ENCODE measurements around the gene TRIM75. TPM values are rescaled to one million over a fixed set of nuclear protein-coding genes. Genes with fewer than 3 reads are reported as not detected.

The TRIM75 gene
- polyA plus RNA-seq, 3 donors = not detected

DNA sequence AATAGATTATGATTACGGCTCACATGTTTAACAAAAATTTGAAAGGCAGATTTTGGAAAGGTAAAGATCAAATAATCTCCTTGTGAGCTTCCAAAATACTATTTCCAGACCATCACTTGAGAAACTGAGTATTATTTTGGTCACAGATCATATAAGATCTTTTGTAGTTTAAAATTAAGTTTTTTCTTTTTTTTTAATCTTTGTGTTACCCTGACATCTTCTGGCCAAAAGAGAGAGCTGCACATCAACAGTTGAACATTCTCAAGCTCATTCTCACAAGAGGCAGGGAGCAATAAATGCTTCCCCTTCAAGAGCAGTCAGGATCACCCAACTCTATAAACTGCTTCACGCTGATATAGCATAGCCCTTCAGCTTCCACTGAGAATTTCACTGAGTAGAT is 43.1 kb downstream of the TRIM75 start:
- Mint-ChIP-seq H3K27me3 (ENCODE audit: low read depth in 3 of 3) (no peaks in the 10 kb centered on the region), H3K36me3 (peaks cover 50 to 86% of the 10 kb centered on the region in 2 donors), H3K9me3 (peaks cover 0 to 1% (median 0%) of the 10 kb centered on the region in 7 donors), H3K27ac (no peak overlapping the region), H3K4me3 (no peak overlapping the region), H3K4me1 (no peaks in the 10 kb centered on the region)
- no peak overlapping the region for H2AFZ ChIP-seq (ENCODE audit: insufficient read depth, low read depth, low read length, poor library complexity, severe bottlenecking)
- H3K9me3 ChIP-seq (replicated peaks in 1 of 2; ENCODE audit: control insufficient read depth in 1 of 2, insufficient read depth in 1 of 2, low read length in 2 of 2) = no peaks in the 10 kb centered on the region
- no peak overlapping the region for H3K9ac ChIP-seq (ENCODE audit: insufficient read depth, low read length, poor library complexity, severe bottlenecking)
- no peaks in the 10 kb centered on the region for H4K20me1 ChIP-seq (ENCODE audit: insufficient read depth, low read length)
- H3K4me1 ChIP-seq (ENCODE audit: control insufficient read depth in 1 of 2, insufficient read depth in 2 of 2, low read length in 2 of 2) = no peaks in the 10 kb centered on the region
- TF ChIP-seq, protein P1, sequence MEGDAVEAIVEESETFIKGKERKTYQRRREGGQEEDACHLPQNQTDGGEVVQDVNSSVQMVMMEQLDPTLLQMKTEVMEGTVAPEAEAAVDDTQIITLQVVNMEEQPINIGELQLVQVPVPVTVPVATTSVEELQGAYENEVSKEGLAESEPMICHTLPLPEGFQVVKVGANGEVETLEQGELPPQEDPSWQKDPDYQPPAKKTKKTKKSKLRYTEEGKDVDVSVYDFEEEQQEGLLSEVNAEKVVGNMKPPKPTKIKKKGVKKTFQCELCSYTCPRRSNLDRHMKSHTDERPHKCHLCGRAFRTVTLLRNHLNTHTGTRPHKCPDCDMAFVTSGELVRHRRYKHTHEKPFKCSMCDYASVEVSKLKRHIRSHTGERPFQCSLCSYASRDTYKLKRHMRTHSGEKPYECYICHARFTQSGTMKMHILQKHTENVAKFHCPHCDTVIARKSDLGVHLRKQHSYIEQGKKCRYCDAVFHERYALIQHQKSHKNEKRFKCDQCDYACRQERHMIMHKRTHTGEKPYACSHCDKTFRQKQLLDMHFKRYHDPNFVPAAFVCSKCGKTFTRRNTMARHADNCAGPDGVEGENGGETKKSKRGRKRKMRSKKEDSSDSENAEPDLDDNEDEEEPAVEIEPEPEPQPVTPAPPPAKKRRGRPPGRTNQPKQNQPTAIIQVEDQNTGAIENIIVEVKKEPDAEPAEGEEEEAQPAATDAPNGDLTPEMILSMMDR (IDR thresholded peaks at IDR 0.05) = peak; percentile 34
- H3K79me2 ChIP-seq (ENCODE audit: insufficient read depth, low read length) = no peaks in the 10 kb centered on the region
- WGBS (ENCODE audit: insufficient coverage) = 80% methylated on average over 1 of the region's 2 CpGs
- DNase-seq = no peak
- H3K4me3 ChIP-seq (replicated peaks in 1 of 3; ENCODE audit: low read depth in 2 of 3, low read length in 3 of 3) = no peak overlapping the region
- no peak overlapping the region for H3K4me2 ChIP-seq (replicated peaks; ENCODE audit: extremely low read depth, low read length, poor library complexity, severe bottlenecking)
- H3K27ac ChIP-seq (ENCODE audit: low read depth in 1 of 2, low read length in 2 of 2) = no peak overlapping the region
- peaks cover 58 to 87% of the 10 kb centered on the region in 2 donors for H3K36me3 ChIP-seq (replicated peaks in 1 of 2; ENCODE audit: control insufficient read depth in 1 of 2, insufficient read depth in 2 of 2, low read length in 2 of 2)
- intact Hi-C loops (cut with micrococcal nuclease) = no loop called here
- no peaks in the 10 kb centered on the region for H3K27me3 ChIP-seq (ENCODE audit: control insufficient read depth in 2 of 2, insufficient read depth in 2 of 2, low read length in 2 of 2)

DNA sequence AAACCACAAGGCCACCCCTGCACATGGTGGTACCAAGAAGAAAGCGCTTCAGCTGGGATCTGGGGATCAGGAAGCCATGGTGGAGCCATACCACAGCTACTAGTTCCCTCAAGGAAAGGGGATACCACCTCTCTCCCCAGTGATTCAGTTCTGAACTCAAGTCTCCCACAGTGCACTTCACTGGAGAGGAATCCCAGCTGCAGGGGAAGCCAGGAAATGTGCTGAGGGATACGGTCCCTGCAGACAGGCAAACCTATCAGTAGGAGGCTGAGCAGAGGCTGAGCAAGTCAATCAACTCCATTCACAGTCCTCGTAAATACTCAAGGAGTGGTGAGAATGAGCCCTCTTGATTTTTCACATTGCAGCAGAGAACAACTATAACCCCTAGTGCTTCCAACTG is 48.0 kb downstream of the TRIM75 start:
- H3K4me3 ChIP-seq (replicated peaks in 1 of 3; ENCODE audit: low read depth in 2 of 3, low read length in 3 of 3) = no peak overlapping the region
- no peaks in the 10 kb centered on the region for H3K4me1 ChIP-seq (ENCODE audit: control insufficient read depth in 1 of 2, insufficient read depth in 2 of 2, low read length in 2 of 2)
- peaks cover 43 to 55% of the 10 kb centered on the region in 2 donors for H3K36me3 ChIP-seq (replicated peaks in 1 of 2; ENCODE audit: control insufficient read depth in 1 of 2, insufficient read depth in 2 of 2, low read length in 2 of 2)
- H3K4me2 ChIP-seq (replicated peaks; ENCODE audit: extremely low read depth, low read length, poor library complexity, severe bottlenecking) = no peak overlapping the region
- no peak overlapping the region for H3K27ac ChIP-seq (ENCODE audit: low read depth in 1 of 2, low read length in 2 of 2)
- peaks cover 5% of the 10 kb centered on the region for H3K79me2 ChIP-seq (ENCODE audit: insufficient read depth, low read length)
- intact Hi-C loops (cut with micrococcal nuclease) = no loop called here
- no peak overlapping the region for H3K4me3 Mint-ChIP-seq
- H3K9me3 ChIP-seq (replicated peaks in 1 of 2; ENCODE audit: control insufficient read depth in 1 of 2, insufficient read depth in 1 of 2, low read length in 2 of 2) = no peaks in the 10 kb centered on the region
- H3K9me3 Mint-ChIP-seq = no peaks in the 10 kb centered on the region
- peak overlapping the region in 2 of 7 donors; percentile 21 to 41 for H3K27ac Mint-ChIP-seq
- DNase-seq = no peak
- TF ChIP-seq, protein P1 (IDR thresholded peaks at IDR 0.05) = no peak
- H3K27me3 Mint-ChIP-seq (ENCODE audit: low read depth in 3 of 3) = no peaks in the 10 kb centered on the region
- H3K4me1 Mint-ChIP-seq = no peaks in the 10 kb centered on the region
- H2AFZ ChIP-seq (ENCODE audit: insufficient read depth, low read depth, low read length, poor library complexity, severe bottlenecking) = no peak overlapping the region
- H4K20me1 ChIP-seq (ENCODE audit: insufficient read depth, low read length) = peaks cover 10% of the 10 kb centered on the region
- WGBS (ENCODE audit: insufficient coverage) = 100% methylated on average over 2 of the region's 3 CpGs
- no peak overlapping the region for H3K9ac ChIP-seq (ENCODE audit: insufficient read depth, low read length, poor library complexity, severe bottlenecking)
- peaks cover 43 to 63% of the 10 kb centered on the region in 2 donors for H3K36me3 Mint-ChIP-seq
- no peaks in the 10 kb centered on the region for H3K27me3 ChIP-seq (ENCODE audit: control insufficient read depth in 2 of 2, insufficient read depth in 2 of 2, low read length in 2 of 2)
